H1 (cell line): Measurements from ENCODE around the gene MARCKS.

Source experiments
- CHD1 ChIP-seq: IDR thresholded peaks from 2 replicates; pipeline ENCODE4 v1.6.1; 2012; ENCODE audit warnings: low read depth, low read length, improper control_type of control experiment
- EP300 ChIP-seq, 2 experiments: IDR thresholded peaks; 1 replicate in 1 of 2; 2 replicates in 1 of 2; pipeline ENCODE4 v1.6.1; 2011 to 2012; ENCODE audit warnings: low read depth in 2 of 2, low read length in 2 of 2, mild to moderate bottlenecking in 2 of 2, borderline replicate concordance in 1 of 2, inconsistent platforms in 1 of 2, moderate library complexity in 1 of 2
- EZH2 ChIP-seq: fragments of 200-600 bp; sonication (generic); IDR thresholded peaks from 2 replicates; pipeline ENCODE4 v1.7.1; 2012; ENCODE audit warnings: low read depth, mild to moderate bottlenecking, moderate library complexity, low read length, inconsistent platforms; ENCODE audit not compliant: severe bottlenecking
- JUN ChIP-seq: IDR thresholded peaks from 2 replicates; pipeline ENCODE4 v1.6.1; 2011; ENCODE audit warnings: low read depth, mild to moderate bottlenecking, improper control_type of control experiment, low read length
- SIN3A ChIP-seq, 2 experiments: IDR thresholded peaks in 1 of 2; conservative IDR thresholded peaks in 1 of 2; 2 replicates each; pipeline ENCODE4 v1.6.1; 2011 to 2012; ENCODE audit warnings: low read length in 2 of 2, improper control_type of control experiment in 1 of 2, low read depth in 1 of 2, mild to moderate bottlenecking in 1 of 2
- TAF1 ChIP-seq: IDR thresholded peaks from 2 replicates; pipeline ENCODE4 v1.6.1; 2011; ENCODE audit warnings: mild to moderate bottlenecking, low read depth, low read length
- TCF12 ChIP-seq: IDR thresholded peaks from 2 replicates; pipeline ENCODE4 v1.6.1; 2011; ENCODE audit warnings: low read depth, mild to moderate bottlenecking, low read length
- TEAD4 ChIP-seq: IDR thresholded peaks from 2 replicates; pipeline ENCODE4 v1.6.1; 2012; ENCODE audit warnings: low read depth, low read length, inconsistent platforms, mixed read lengths
- ZNF274 ChIP-seq: IDR thresholded peaks from 2 replicates; pipeline ENCODE4 v1.7.0; 2012; ENCODE audit warnings: low read length, borderline replicate concordance; ENCODE audit errors: extremely low read depth
- TF ChIP-seq, protein P1 (sequence below), 3 experiments: IDR thresholded peaks; 1 replicate in 2 of 3; 2 replicates in 1 of 3; pipeline versions ENCODE4 v1.5.1 to v1.6.1; 2011; ENCODE audit warnings: low read length in 3 of 3, mild to moderate bottlenecking in 3 of 3, inconsistent platforms in 2 of 3, low read depth in 1 of 3, moderate library complexity in 1 of 3; ENCODE audit not compliant: insufficient read depth in 1 of 3; ENCODE audit errors: control extremely low read depth in 1 of 3

DNA sequence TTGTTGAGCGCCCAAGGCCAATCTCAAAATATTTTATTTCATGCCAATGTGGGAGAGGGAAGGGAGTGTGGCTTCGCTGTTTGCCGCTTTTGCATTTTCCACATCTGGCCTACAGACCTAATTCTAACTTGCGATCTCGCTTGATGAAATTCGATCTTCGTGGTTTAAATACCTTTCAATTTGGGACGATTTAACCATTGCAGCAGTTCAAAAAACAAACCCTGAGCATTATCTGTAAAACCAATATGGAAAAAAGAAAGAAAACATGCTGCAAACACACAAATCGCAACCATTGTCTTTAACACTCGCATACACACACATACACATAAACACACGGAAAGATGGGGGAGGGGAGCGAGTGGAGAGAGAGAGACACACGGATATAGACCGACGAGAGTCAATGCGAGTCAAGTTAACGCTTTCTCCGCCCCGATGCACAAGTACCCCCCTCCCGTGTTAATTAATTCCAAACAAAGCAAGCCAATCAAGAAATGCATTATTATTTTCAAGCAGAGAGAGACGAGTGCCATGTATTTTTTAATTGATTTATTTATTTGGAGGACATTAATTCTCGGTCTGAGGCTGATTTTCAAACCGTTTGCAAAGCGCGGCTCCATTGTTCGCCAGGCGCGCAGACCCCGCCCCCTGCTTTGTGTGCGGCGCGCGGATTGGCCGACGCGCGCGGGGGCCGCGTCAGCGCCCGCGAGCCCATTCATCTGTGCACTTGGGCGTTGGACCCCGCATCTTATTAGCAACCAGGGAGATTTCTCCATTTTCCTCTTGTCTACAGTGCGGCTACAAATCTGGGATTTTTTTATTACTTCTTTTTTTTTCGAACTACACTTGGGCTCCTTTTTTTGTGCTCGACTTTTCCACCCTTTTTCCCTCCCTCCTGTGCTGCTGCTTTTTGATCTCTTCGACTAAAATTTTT, at the start of gene MARCKS:
- TF ChIP-seq TAF1 (peak; percentile 94), CHD1 (no peak), EP300 (IDR thresholded peaks at IDR 0.05; ENCODE audit: borderline replicate concordance in 1 of 2, low read depth in 2 of 2, low read length in 2 of 2) (no peak), TEAD4 (no peak), JUN (no peak), EZH2 (no peak), SIN3A (conservative IDR thresholded peaks at IDR 0.05 in 1 of 2, IDR thresholded peaks at IDR 0.05 in 1 of 2; ENCODE audit: low read depth in 1 of 2, low read length in 2 of 2) (no peak; a peak in 1 of 4 replicates), TCF12 (no peak), ZNF274 (no peak)
- TF ChIP-seq, protein P1, sequence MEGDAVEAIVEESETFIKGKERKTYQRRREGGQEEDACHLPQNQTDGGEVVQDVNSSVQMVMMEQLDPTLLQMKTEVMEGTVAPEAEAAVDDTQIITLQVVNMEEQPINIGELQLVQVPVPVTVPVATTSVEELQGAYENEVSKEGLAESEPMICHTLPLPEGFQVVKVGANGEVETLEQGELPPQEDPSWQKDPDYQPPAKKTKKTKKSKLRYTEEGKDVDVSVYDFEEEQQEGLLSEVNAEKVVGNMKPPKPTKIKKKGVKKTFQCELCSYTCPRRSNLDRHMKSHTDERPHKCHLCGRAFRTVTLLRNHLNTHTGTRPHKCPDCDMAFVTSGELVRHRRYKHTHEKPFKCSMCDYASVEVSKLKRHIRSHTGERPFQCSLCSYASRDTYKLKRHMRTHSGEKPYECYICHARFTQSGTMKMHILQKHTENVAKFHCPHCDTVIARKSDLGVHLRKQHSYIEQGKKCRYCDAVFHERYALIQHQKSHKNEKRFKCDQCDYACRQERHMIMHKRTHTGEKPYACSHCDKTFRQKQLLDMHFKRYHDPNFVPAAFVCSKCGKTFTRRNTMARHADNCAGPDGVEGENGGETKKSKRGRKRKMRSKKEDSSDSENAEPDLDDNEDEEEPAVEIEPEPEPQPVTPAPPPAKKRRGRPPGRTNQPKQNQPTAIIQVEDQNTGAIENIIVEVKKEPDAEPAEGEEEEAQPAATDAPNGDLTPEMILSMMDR (IDR thresholded peaks at IDR 0.05; ENCODE audit: control extremely low read depth in 1 of 3, insufficient read depth in 1 of 3, low read depth in 1 of 3, low read length in 3 of 3), result no peak
